Measurements from ENCODE around the gene DMAC2L.
A peak's percentile ranks its signal among the peaks of the same experiment; 100 is the strongest.
"Not testable (repeated sequence)": the region's sequence is repeated elsewhere in the genome, so short reads cannot be mapped to it uniquely, and the experiment has no call there.

The DMAC2L gene

GRCh38 chr14:50301914-50302313 is 10.2 kb upstream of the DMAC2L start:
- Histone ChIP-seq H3K27me3 (ENCODE audit: control insufficient read depth in 5 of 5, insufficient read depth in 4 of 5, low read length in 5 of 5) (no peaks in the 10 kb centered on the region), H3K9me3 (ENCODE audit: control insufficient read depth in 5 of 5, low read length in 5 of 5) (no peaks in the 10 kb centered on the region), H3K9ac (ENCODE audit: low read length in 5 of 5) (no peak overlapping the region), H3K27ac (ENCODE audit: low read depth, low read length) (no peak overlapping the region), H3K4me1 (ENCODE audit: control insufficient read depth in 5 of 5, insufficient read depth in 5 of 5, low read length in 5 of 5) (peaks cover 0 to 11% (median 4%) of the 10 kb centered on the region in 5 donors), H3K4me3 (ENCODE audit: low read depth in 1 of 5, low read length in 5 of 5) (no peak overlapping the region), H3K36me3 (ENCODE audit: control insufficient read depth in 5 of 5, insufficient read depth in 5 of 5, low read length in 5 of 5) (no peaks in the 10 kb centered on the region)

- Histone ChIP-seq H3K27me3 (ENCODE audit: control insufficient read depth in 5 of 5, insufficient read depth in 4 of 5, low read length in 5 of 5) (no peaks in the 10 kb centered on the region), H3K27ac (ENCODE audit: low read depth, low read length) (no peak overlapping the region), H3K9me3 (ENCODE audit: control insufficient read depth in 5 of 5, low read length in 5 of 5) (no peaks in the 10 kb centered on the region), H3K9ac (ENCODE audit: low read length in 5 of 5) (no peak overlapping the region), H3K36me3 (ENCODE audit: control insufficient read depth in 5 of 5, insufficient read depth in 5 of 5, low read length in 5 of 5) (no peaks in the 10 kb centered on the region), H3K4me3 (ENCODE audit: low read depth in 1 of 5, low read length in 5 of 5) (no peak overlapping the region), H3K4me1 (ENCODE audit: control insufficient read depth in 5 of 5, insufficient read depth in 5 of 5, low read length in 5 of 5) (peaks cover 0 to 11% (median 4%) of the 10 kb centered on the region in 5 donors)
These were observed 8.2 kb upstream of the DMAC2L start for GRCh38 chr14:50303744-50304471.

- no peaks in the 10 kb centered on the region for H3K36me3 ChIP-seq (ENCODE audit: control insufficient read depth in 5 of 5, insufficient read depth in 5 of 5, low read length in 5 of 5)
- H3K9ac ChIP-seq (ENCODE audit: low read length in 5 of 5): no peak overlapping the region
- H3K4me1 ChIP-seq (ENCODE audit: control insufficient read depth in 5 of 5, insufficient read depth in 5 of 5, low read length in 5 of 5): peaks cover 9 to 30% (median 22%) of the 10 kb centered on the region in 5 donors
- H3K27ac ChIP-seq (ENCODE audit: low read depth, low read length): no peak overlapping the region
- H3K27me3 ChIP-seq (ENCODE audit: control insufficient read depth in 5 of 5, insufficient read depth in 4 of 5, low read length in 5 of 5): no peaks in the 10 kb centered on the region
- no peaks in the 10 kb centered on the region for H3K9me3 ChIP-seq (ENCODE audit: control insufficient read depth in 5 of 5, low read length in 5 of 5)
- no peak overlapping the region for H3K4me3 ChIP-seq (ENCODE audit: low read depth in 1 of 5, low read length in 5 of 5)
These were observed 3.7 kb upstream of the DMAC2L start for GRCh38 chr14:50308363-50308915.

DNA sequence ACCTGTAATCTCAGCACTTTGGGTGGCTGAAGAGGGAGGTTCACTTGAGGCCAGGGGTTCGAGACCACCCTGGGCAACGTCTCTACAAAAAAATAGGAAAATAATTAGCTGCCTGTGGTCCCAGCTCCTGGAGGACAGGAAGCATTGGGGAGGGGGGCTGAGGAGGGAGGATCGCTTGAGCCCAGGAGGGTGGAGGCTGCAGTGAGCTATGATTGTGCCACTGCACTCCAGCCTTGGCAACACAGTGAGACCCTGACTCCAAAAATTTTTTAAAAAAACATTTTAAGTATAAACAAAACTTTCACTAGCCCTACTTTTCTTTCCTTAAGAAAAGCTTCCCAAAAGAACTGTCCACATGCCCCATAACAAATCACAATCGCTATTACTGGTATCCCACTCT is 1.7 kb upstream of the DMAC2L start:
- H3K27me3 ChIP-seq (ENCODE audit: control insufficient read depth in 5 of 5, insufficient read depth in 4 of 5, low read length in 5 of 5): no peaks in the 10 kb centered on the region
- no peaks in the 10 kb centered on the region for H3K9me3 ChIP-seq (ENCODE audit: control insufficient read depth in 5 of 5, low read length in 5 of 5)
- H3K9ac ChIP-seq (ENCODE audit: low read length in 5 of 5): no peak overlapping the region
- H3K4me3 ChIP-seq (ENCODE audit: low read depth in 1 of 5, low read length in 5 of 5): no peak overlapping the region
- H3K27ac ChIP-seq (ENCODE audit: low read depth, low read length): no peak overlapping the region
- H3K4me1 ChIP-seq (ENCODE audit: control insufficient read depth in 5 of 5, insufficient read depth in 5 of 5, low read length in 5 of 5): peaks cover 5 to 21% (median 20%) of the 10 kb centered on the region in 5 donors
- peaks cover 0 to 4% (median 0%) of the 10 kb centered on the region in 5 donors for H3K36me3 ChIP-seq (ENCODE audit: control insufficient read depth in 5 of 5, insufficient read depth in 5 of 5, low read length in 5 of 5)

GRCh38 chr14:50311337-50311971 is 670 bp upstream of the DMAC2L start:
- H3K27me3 ChIP-seq (ENCODE audit: control insufficient read depth in 5 of 5, insufficient read depth in 4 of 5, low read length in 5 of 5): no peaks in the 10 kb centered on the region

DNA sequence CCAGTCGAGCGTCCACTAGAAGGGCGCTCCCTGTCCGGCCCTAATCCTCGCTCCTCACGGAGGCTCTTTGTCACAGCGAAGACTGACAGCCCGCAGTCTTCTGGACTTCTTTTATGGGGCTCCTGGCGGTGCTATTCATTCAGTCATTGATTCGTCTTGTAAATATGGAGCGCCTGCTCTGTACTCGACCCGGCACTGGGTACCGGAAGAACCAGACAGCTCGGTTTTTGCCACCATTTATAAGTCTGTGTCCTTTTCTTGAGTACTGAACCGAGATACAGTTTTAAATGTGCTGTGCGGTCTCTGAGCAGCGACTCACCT is 570 bp downstream of the DMAC2L start:
- H3K4me1 ChIP-seq (ENCODE audit: control insufficient read depth in 5 of 5, insufficient read depth in 5 of 5, low read length in 5 of 5): peaks cover 5 to 21% (median 20%) of the 10 kb centered on the region in 5 donors
- H3K27me3 ChIP-seq (ENCODE audit: control insufficient read depth in 5 of 5, insufficient read depth in 4 of 5, low read length in 5 of 5): no peaks in the 10 kb centered on the region
- peaks cover 0 to 4% (median 0%) of the 10 kb centered on the region in 5 donors for H3K36me3 ChIP-seq (ENCODE audit: control insufficient read depth in 5 of 5, insufficient read depth in 5 of 5, low read length in 5 of 5)
- H3K9ac ChIP-seq (ENCODE audit: low read length in 5 of 5): peak overlapping the region; percentile 45 to 85 (median 77)
- H3K4me3 ChIP-seq (ENCODE audit: low read depth in 1 of 5, low read length in 5 of 5): peak overlapping the region; percentile 79 to 97 (median 90)
- peak overlapping the region; percentile 90 for H3K27ac ChIP-seq (ENCODE audit: low read depth, low read length)
- no peaks in the 10 kb centered on the region for H3K9me3 ChIP-seq (ENCODE audit: control insufficient read depth in 5 of 5, low read length in 5 of 5)

More at GRCh38 chr14:50311337-50311971, 670 bp upstream of the DMAC2L start:
- Histone ChIP-seq H3K9ac (ENCODE audit: low read length in 5 of 5) (peak overlapping the region; percentile 80 to 92 (median 82)), H3K36me3 (ENCODE audit: control insufficient read depth in 5 of 5, insufficient read depth in 5 of 5, low read length in 5 of 5) (peaks cover 0 to 4% (median 0%) of the 10 kb centered on the region in 5 donors), H3K9me3 (ENCODE audit: control insufficient read depth in 5 of 5, low read length in 5 of 5) (no peaks in the 10 kb centered on the region), H3K27ac (ENCODE audit: low read depth, low read length) (peak overlapping the region; percentile 90), H3K4me1 (ENCODE audit: control insufficient read depth in 5 of 5, insufficient read depth in 5 of 5, low read length in 5 of 5) (peaks cover 5 to 21% (median 20%) of the 10 kb centered on the region in 5 donors), H3K4me3 (ENCODE audit: low read depth in 1 of 5, low read length in 5 of 5) (peak overlapping the region; percentile 90 to 97 (median 95))

DNA sequence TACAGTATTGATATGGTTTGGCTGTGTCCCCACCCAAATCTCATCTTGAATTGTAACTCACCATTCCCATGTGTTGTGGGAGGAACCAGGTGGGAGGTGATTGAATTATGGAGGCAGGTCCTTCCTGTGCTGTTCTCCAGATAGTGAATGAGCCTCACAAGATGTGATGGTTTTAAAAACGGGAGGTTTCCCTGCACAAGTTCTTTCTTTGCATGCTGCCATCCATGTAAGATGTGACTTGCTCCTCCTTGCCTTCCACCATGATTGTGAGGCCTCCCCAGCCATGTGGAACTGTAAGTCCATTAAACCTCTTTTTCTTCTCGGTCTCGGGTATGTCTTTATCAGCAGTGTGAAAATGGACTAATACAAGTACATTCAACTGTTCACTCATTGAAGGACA is 2.0 kb downstream of the DMAC2L start:
- H3K4me3 ChIP-seq (ENCODE audit: low read depth in 1 of 5, low read length in 5 of 5); H3K27ac ChIP-seq (ENCODE audit: low read depth, low read length); H3K9ac ChIP-seq (ENCODE audit: low read length in 5 of 5); H3K9me3 ChIP-seq (ENCODE audit: control insufficient read depth in 5 of 5, low read length in 5 of 5); H3K27me3 ChIP-seq (ENCODE audit: control insufficient read depth in 5 of 5, insufficient read depth in 4 of 5, low read length in 5 of 5); H3K36me3 ChIP-seq (ENCODE audit: control insufficient read depth in 5 of 5, insufficient read depth in 5 of 5, low read length in 5 of 5): not testable (repeated sequence)
- peaks cover 5 to 21% (median 20%) of the 10 kb centered on the region in 5 donors for H3K4me1 ChIP-seq (ENCODE audit: control insufficient read depth in 5 of 5, insufficient read depth in 5 of 5, low read length in 5 of 5)

GRCh38 chr14:50318031-50318626 is 6.0 kb downstream of the DMAC2L start:
- H3K36me3 ChIP-seq (ENCODE audit: control insufficient read depth in 5 of 5, insufficient read depth in 5 of 5, low read length in 5 of 5): peaks cover 0 to 5% (median 0%) of the 10 kb centered on the region in 5 donors
- H3K4me3 ChIP-seq (ENCODE audit: low read depth in 1 of 5, low read length in 5 of 5): no peak overlapping the region
- no peaks in the 10 kb centered on the region for H3K27me3 ChIP-seq (ENCODE audit: control insufficient read depth in 5 of 5, insufficient read depth in 4 of 5, low read length in 5 of 5)
- peak overlapping the region in 1 of 5 donors; percentile 11 for H3K9ac ChIP-seq (ENCODE audit: low read length in 5 of 5)
- no peak overlapping the region for H3K27ac ChIP-seq (ENCODE audit: low read depth, low read length)
- peaks cover 4 to 19% (median 12%) of the 10 kb centered on the region in 5 donors for H3K4me1 ChIP-seq (ENCODE audit: control insufficient read depth in 5 of 5, insufficient read depth in 5 of 5, low read length in 5 of 5)
- no peaks in the 10 kb centered on the region for H3K9me3 ChIP-seq (ENCODE audit: control insufficient read depth in 5 of 5, low read length in 5 of 5)

GRCh38 chr14:50319293-50319692 is 7.2 kb downstream of the DMAC2L start:
- Histone ChIP-seq H3K9ac (ENCODE audit: low read length in 5 of 5) (peak overlapping the region in 1 of 5 donors; percentile 25), H3K27me3 (ENCODE audit: control insufficient read depth in 5 of 5, insufficient read depth in 4 of 5, low read length in 5 of 5) (no peaks in the 10 kb centered on the region), H3K9me3 (ENCODE audit: control insufficient read depth in 5 of 5, low read length in 5 of 5) (no peaks in the 10 kb centered on the region), H3K4me1 (ENCODE audit: control insufficient read depth in 5 of 5, insufficient read depth in 5 of 5, low read length in 5 of 5) (peaks cover 0 to 19% (median 6%) of the 10 kb centered on the region in 5 donors), H3K27ac (ENCODE audit: low read depth, low read length) (peak overlapping the region; percentile 62), H3K4me3 (ENCODE audit: low read depth in 1 of 5, low read length in 5 of 5) (no peak overlapping the region), H3K36me3 (ENCODE audit: control insufficient read depth in 5 of 5, insufficient read depth in 5 of 5, low read length in 5 of 5) (peaks cover 0 to 7% (median 5%) of the 10 kb centered on the region in 5 donors)

GRCh38 chr14:50319721-50320120 is 7.6 kb downstream of the DMAC2L start:
- no peaks in the 10 kb centered on the region for H3K27me3 ChIP-seq (ENCODE audit: control insufficient read depth in 5 of 5, insufficient read depth in 4 of 5, low read length in 5 of 5)
- H3K4me1 ChIP-seq (ENCODE audit: control insufficient read depth in 5 of 5, insufficient read depth in 5 of 5, low read length in 5 of 5): peaks cover 0 to 19% (median 6%) of the 10 kb centered on the region in 5 donors
- peak overlapping the region in 1 of 5 donors; percentile 25 for H3K9ac ChIP-seq (ENCODE audit: low read length in 5 of 5)
- no peaks in the 10 kb centered on the region for H3K9me3 ChIP-seq (ENCODE audit: control insufficient read depth in 5 of 5, low read length in 5 of 5)
- H3K4me3 ChIP-seq (ENCODE audit: low read depth in 1 of 5, low read length in 5 of 5): no peak overlapping the region
- H3K36me3 ChIP-seq (ENCODE audit: control insufficient read depth in 5 of 5, insufficient read depth in 5 of 5, low read length in 5 of 5): peaks cover 2 to 11% (median 4%) of the 10 kb centered on the region in 5 donors
- peak overlapping the region; percentile 62 for H3K27ac ChIP-seq (ENCODE audit: low read depth, low read length)
